Stimulated activated CD4-positive, alpha-beta T cell treated with anti-CD3 and anti-CD28 coated beads, Interleukin-2, amount 100 ng/mL, for 24 hours (primary cell): ENCODE results near the gene THOC7.

Source experiments
- DNase-seq, 2 donors: peaks; one replicate each; pipeline ENCODE4 v3.0.0-alpha.2; 2020

The THOC7 gene

GRCh38 chr3:63863150-63864007 lies at the start of gene THOC7, which contains the start of gene ATXN7:
TSS of gene THOC7 (minus strand) at chr3:63863805. CDS start at chr3:63863790, 15 bp downstream.
TSS of gene ATXN7 (plus strand) at chr3:63863867. CDS start at chr3:63912599, 48,732 bp downstream.
- DNase-seq: peak; percentile 70 to 72

GRCh38 chr3:63912768-63913588 lies 49.4 kb upstream of the THOC7 start:
- peak; percentile 54 to 61 for DNase-seq

- peak; percentile 78 to 84 for DNase-seq
Observed at GRCh38 chr3:63911873-63912767, 48.5 kb upstream of the THOC7 start, which contains the start of gene SCAANT1. TSS of gene SCAANT1 (minus strand) at chr3:63912383.

DNA sequence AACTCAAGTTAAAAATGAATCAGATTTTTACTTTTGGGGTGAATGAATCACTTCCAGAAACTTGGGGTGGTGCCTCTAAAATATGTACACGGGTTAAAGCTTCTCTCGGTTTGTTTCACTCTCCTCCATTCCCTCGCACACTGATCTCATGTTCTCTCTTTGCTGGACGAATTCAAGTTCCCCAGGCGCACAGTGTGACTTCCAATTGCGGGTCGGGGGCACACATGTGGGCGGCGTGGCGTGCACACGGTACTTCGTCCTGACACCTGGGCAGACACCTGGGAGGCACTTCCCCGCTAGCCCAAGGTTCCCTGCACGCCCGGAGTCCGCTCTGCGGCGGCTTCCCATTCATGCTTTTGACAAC lies 47.9 kb upstream of the THOC7 start:
- no peak for DNase-seq

- no peak for DNase-seq
Observed at GRCh38 chr3:63910891-63911290, 47.3 kb upstream of the THOC7 start.

DNA sequence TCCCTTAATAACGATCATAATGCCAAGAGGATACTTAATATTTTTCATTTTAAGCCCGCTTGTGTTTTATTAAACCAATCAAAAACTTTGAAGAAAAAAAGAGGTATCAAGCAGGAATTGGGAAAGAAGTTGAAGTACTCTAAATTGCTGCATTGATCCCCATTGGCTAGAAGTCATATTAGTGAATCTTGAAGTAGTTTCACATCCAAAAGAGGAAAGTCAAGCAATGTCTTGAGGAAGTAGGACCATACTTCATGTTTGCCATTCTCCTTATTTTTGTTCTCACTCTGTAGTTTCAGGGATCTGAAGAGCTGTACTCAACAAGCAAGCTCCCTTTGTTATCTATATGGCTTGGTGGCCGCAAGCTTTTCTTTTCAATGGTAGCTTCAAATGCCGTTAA lies 46.4 kb upstream of the THOC7 start:
- no peak for DNase-seq

- DNase-seq: no peak
Observed at GRCh38 chr3:63909431-63909830, 45.8 kb upstream of the THOC7 start.

GRCh38 chr3:63908776-63909175 lies 45.2 kb upstream of the THOC7 start:
- no peak for DNase-seq

GRCh38 chr3:63908081-63908736 lies 44.6 kb upstream of the THOC7 start:
- DNase-seq: no peak

DNA sequence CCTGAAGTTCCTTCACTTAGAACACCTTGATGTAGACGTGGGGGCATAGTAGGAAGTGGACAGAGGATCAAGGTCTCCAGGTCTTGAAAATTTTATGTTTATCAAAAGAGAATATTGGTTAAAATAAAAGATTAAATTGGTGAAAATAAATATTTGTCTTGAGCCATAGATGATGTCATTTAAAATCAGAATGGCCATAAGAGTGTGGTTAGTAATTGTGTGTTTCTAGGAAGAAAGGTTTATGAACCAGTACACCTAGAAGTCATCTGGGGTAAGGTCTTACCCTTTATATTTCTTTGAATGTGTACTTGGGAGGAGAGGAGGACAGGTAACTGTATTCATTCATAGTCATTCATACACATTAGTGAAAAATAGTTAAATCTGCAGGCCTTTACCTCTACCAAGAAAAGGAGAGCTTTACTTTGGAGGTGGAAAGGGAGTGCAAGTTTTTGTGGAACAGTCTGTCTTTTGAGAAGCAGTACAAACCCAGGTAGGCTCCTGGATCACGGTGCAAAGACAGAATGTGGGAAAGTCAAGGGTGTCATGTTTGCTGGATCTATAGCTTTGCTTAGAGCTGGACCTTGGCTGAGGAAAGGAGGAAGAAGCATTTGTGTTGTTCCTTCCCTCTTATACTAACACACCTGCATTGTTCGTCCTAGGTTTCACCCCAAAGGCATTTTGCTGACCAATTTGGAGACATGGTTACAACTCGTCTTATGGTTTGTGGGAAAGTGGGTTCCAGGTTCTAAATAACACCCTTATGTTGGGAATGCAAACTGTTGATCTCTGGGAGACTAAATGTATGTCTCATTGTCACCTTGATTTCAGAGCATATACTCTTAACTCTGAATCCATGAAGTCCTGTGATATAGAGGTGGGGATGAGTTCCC lies 42.4 kb upstream of the THOC7 start:
- DNase-seq: no peak

GRCh38 chr3:63900459-63900858 lies 36.9 kb upstream of the THOC7 start:
- no peak for DNase-seq

DNA sequence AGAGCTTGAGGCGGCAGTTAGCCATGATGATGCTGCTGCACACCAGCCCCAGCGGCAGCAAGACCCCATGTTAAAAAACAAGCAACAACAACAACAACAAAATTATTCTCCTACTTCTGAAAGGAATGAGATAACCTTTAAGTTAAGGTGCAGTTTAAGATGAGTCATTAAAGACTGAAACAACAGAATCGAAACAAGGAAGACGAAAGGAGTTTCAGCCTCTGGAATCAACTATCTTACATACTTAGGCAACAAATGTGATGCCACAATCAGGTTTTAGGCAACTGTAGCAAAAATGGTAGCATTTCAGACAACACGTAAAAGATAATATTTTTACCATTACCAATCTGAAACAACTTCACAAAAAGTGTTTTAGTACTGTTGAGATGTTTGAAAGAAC lies 36.4 kb upstream of the THOC7 start:
- no peak for DNase-seq

DNA sequence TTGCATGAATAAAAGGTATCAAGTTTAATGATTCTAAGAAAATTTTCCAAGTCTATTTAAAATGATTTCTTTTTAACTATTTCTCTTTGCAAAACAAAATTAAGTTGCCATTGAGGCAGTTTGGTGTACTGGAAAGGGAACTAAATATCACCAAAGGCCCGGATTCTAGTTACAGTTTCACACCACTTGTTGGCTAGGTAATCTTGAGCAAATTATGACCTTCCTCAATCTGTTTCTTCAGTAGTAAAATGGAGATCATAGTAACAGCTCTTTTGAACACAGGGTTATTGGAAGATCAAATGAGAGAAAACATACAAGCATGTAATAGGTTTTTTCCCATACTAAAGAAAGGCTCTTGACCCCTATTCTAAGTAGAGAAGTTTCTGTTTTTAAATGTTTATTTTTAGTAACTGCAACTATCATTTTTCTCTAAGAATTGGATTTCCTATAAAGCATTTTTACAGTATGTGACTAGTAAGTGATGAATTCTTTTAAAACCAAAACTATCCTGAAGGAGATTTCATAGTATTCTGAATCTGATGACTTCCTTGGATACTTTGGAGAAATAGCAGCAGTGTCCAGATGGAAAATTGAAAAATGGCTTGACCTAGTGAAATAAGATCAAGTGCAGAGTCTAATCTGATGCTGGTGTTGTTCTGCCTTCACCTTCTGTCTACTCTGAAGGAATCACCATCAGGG lies 32.9 kb upstream of the THOC7 start:
- no peak for DNase-seq

DNA sequence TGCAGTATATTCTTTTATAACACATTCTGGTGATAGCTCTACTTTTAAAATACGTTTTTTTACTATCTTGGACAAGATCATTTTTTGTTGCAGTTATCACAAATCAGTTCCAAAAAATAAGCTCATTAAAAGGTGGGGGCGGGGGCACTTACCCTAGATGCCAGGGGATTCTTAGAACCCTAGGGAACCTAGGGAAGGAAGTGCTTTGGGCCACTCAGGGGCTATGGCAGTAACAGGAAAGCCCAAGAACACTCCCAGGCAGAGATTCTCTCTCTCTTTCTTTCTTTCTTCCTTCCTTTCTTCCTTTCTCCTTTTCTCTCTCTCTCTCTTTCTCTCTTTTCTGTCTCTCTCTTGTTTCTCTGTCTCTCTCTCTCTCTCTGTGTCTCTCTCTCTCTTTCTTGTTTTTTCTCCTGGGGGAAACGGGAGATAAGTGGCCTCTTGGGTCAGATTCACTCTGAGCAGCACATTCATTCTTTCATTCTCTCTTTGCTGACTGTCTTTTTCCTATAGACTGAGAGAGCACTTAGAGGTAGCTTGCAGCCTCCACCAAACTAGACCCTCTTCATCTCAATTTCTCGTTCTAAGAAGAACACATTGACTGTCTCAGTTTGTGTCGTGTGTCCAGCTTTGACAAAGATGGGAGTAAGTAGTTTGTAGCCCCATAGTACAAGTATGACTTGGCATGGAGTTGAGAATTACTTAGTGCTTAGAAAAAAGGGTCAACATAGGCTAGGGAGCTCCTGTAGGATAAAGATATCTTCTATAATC lies 32.0 kb upstream of the THOC7 start:
- DNase-seq: no peak

DNA sequence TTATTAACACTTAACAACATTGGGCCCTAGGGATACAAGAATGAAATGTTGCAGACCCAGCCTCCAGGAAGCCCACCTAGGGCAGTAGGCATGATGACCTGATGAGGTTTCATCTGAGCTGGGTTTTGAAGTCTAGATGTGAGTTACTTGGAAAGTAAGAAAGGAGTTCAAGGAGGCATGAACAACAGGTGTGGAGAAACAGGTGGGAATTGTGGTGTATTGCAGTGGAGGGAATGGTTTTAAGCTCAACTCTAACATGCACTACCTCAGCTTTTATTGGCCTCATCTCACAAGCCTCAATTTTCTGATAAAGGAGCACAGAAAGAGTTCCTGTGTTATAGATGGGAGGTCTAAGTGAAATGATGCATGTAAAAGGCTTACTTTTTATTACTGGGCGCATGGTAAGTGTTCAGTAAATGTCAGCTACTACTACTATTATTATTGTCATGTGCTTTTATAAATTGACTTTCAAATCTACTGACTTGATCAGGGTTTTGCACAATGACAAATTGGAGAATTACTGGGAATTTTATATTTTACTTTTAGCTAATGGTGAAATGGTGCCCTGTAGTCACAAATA lies 29.3 kb upstream of the THOC7 start:
- DNase-seq: no peak

DNA sequence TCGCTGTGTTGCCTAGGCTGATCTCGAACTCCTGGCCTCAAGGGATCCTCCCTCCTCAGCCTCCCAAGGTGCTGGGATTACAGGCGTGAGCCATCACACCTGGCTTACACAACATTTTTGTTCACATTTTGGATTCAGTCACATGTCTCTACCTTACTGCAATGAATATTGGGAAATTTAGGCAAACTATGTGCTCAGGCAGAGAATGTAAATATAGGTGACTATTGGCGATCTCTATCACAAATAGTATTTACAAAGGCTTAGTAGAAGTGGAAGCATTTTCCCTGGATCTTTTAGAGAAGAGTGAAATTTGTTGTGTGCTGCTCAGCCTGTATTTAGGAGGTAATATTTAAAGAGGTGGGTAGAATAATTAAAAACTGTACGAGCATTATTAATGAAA lies 27.9 kb upstream of the THOC7 start:
- DNase-seq: no peak

- no peak for DNase-seq
Observed at GRCh38 chr3:63886858-63887257, 23.3 kb upstream of the THOC7 start.

- no peak for DNase-seq
Observed at GRCh38 chr3:63880653-63881052, 17.0 kb upstream of the THOC7 start.

- DNase-seq: no peak
Observed at GRCh38 chr3:63878394-63879060, 14.9 kb upstream of the THOC7 start.
